Transverse colon (tissue), 3 donors: ENCODE data around the gene KMT2E.

ENCODE experiments used
- EP300 ChIP-seq: sonication (generic); formaldehyde crosslinking; IDR thresholded peaks from one replicate; pipeline ENCODE4 v1.6.1; 2017; ENCODE audit warnings: antibody characterized with exemption, low read depth
- TF ChIP-seq, protein P1 (sequence below), 5 experiments: fragments of 200-600 bp in 3 of 5; fragments of 450-650 bp in 2 of 5; sonication (generic) in 3 of 5; IDR thresholded peaks; 1 replicate in 2 of 5; 2 replicates in 3 of 5; pipeline ENCODE4 v1.5.1; 2016 to 2017; ENCODE audit warnings: antibody characterized with exemption in 5 of 5, inconsistent platforms in 3 of 5, mild to moderate bottlenecking in 2 of 5, moderate library complexity in 1 of 5

DNA sequence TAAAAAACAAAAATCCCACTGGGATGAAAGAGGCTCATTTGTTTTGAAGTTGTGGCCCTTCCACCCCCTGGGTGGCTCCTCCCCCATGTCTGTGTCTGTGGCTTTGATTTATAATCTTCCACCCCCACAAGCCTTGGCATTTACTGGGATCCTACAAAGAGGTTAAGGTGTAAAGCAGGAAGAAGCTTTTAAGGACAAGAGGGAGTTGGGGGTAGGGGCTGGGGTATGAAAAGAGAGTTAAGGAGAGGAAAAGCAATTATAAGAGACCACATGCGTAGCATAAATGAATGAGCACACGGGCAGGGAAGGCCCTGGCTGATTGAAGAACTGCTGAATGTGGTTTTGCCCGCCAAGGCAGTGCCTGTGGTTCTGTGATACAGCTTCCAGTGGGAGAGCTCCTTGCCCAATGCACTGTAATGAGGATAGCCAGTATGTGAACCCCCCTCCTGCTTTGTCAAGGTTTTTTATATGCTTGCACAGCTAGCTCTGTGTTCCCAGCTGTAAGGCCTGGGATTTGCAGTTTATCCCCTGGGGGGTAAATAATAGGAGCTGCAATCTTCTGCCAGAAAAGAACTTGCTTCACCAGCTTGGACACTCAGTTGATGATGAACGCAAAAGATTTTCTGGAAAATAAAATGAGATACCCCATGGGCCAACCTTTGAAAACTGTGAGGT is 34.7 kb upstream of the KMT2E start:
- TF ChIP-seq, protein P1, sequence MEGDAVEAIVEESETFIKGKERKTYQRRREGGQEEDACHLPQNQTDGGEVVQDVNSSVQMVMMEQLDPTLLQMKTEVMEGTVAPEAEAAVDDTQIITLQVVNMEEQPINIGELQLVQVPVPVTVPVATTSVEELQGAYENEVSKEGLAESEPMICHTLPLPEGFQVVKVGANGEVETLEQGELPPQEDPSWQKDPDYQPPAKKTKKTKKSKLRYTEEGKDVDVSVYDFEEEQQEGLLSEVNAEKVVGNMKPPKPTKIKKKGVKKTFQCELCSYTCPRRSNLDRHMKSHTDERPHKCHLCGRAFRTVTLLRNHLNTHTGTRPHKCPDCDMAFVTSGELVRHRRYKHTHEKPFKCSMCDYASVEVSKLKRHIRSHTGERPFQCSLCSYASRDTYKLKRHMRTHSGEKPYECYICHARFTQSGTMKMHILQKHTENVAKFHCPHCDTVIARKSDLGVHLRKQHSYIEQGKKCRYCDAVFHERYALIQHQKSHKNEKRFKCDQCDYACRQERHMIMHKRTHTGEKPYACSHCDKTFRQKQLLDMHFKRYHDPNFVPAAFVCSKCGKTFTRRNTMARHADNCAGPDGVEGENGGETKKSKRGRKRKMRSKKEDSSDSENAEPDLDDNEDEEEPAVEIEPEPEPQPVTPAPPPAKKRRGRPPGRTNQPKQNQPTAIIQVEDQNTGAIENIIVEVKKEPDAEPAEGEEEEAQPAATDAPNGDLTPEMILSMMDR (IDR thresholded peaks at IDR 0.05): no peak
- TF ChIP-seq EP300: no peak
